GM13976 (cell line): ENCODE measurements around the gene FAM228A.

ENCODE experiments used
- DNase-seq: peaks from one replicate; pipeline ENCODE4 v3.0.0; 2012; ENCODE audit warnings: low spot score
- in situ Hi-C: fragments of 300-500 bp; cut with MboI; formaldehyde crosslinking; loops from one replicate; pipeline ENCODE4 v1.12.0; 2022; ENCODE audit warnings: low sequenced_read_pairs, mixed read lengths, inconsistent platforms; ENCODE audit not compliant: unreplicated experiment
- TF ChIP-seq, protein P1 (sequence below): IDR thresholded peaks from 2 replicates; pipeline ENCODE4 v1.5.1; 2012; ENCODE audit warnings: borderline replicate concordance, mild to moderate bottlenecking; ENCODE audit not compliant: insufficient read depth; ENCODE audit errors: extremely low read depth, missing control alignments, control extremely low read depth

FAM228A gene

DNA sequence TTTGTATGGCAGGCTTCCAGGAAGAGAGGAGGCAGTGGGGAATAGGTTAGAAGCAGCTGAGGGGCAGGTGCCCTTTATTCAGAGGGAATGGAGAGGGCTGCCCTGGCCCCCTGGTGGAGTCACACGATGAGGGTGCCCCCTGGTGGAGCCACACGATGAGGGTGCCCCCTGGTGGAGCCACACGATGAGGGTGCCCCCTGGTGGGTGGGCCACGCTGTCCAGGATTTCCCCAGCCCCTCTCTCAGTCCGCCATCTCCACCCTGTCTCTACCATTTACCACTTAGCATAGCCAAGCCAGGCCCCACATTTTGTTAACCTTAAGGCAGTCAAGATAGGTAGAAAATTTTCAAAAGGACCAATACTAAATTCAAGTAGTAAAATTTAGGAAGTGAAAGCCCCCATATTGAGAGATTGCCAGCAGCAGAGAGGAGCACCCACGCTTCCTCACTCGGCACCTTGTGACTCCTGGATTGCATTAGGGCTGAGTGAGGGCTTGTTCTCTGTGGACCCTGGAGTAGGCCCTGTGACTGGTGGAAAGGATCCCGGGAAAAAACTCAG is 10.4 kb upstream of the FAM228A start:
- TF ChIP-seq, protein P1, sequence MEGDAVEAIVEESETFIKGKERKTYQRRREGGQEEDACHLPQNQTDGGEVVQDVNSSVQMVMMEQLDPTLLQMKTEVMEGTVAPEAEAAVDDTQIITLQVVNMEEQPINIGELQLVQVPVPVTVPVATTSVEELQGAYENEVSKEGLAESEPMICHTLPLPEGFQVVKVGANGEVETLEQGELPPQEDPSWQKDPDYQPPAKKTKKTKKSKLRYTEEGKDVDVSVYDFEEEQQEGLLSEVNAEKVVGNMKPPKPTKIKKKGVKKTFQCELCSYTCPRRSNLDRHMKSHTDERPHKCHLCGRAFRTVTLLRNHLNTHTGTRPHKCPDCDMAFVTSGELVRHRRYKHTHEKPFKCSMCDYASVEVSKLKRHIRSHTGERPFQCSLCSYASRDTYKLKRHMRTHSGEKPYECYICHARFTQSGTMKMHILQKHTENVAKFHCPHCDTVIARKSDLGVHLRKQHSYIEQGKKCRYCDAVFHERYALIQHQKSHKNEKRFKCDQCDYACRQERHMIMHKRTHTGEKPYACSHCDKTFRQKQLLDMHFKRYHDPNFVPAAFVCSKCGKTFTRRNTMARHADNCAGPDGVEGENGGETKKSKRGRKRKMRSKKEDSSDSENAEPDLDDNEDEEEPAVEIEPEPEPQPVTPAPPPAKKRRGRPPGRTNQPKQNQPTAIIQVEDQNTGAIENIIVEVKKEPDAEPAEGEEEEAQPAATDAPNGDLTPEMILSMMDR, result peak; percentile 79
- peak; percentile 77 for DNase-seq
- in situ Hi-C loops, result no loop called here

DNA sequence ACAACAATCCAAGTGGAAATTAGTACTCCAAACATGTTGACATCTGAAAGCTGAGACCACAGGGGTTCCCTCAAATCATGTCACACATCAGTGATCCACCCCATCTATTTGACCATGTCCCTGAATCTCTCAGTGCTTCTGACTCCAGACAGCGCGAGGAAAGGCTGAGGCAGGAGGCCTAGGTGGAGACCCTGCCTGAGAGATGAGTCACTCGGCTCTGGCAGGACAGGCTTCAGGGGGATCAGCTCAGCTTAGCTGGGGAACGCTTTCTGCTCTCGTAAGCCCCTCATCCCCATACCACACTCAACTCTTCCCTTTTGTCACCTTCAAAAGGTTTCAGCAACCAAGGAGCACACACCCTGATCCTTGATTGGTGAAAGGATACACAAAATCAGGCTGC is 5.8 kb upstream of the FAM228A start:
- TF ChIP-seq, protein P1, result no peak
- DNase-seq, result no peak
- in situ Hi-C loops, result no loop called here

DNA sequence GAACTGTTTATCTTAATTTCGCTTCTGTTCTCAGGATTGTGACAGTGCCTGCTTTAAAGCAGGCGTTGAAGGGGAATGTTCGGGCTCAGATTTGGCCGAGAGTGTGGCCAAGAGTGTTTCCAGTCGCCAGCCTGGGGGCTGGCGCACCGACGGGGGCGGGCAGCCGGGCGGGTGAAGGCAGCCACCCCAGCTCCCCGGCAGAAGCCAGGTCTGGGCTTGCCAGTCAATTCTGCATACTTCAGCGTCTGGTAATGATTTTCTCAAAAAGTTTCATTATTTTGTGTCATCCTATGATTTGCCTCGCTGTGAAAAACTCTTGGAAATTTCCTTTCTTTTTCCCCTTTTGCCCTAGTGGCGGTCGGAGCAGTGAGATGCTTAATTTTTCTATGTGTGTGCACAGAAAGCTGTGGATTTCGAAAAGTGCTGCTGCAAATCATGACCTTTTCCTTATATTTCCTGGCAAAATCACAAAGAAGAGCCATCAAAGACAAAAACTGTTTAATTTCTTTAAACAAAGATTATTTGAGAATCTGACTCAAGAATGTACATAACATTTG is 856 bp downstream of the FAM228A start:
- TF ChIP-seq, protein P1, result no peak
- in situ Hi-C loops, result no loop called here
- no peak for DNase-seq

DNA sequence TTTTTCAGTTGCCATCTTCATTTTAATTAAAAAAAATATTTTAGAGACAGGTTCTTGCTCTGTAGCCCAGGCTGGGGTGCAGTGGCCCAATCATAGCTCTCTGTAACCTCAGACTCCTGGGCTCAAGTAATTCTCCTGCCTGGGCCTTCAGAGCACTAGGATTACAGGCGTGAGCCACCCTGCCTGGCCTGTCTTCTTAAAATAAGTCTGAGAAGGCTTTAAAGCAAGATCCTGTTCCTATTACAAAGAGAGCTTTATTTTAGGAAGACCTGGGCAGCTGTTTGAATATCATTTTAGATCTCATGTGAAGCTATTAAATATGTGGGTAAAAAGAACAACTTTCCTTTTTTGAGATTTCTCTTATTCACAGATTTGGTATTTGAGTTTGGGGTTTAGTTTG is 1.5 kb downstream of the FAM228A start:
- no peak for DNase-seq
- in situ Hi-C loops, result no loop called here
- TF ChIP-seq, protein P1, result no peak

DNA sequence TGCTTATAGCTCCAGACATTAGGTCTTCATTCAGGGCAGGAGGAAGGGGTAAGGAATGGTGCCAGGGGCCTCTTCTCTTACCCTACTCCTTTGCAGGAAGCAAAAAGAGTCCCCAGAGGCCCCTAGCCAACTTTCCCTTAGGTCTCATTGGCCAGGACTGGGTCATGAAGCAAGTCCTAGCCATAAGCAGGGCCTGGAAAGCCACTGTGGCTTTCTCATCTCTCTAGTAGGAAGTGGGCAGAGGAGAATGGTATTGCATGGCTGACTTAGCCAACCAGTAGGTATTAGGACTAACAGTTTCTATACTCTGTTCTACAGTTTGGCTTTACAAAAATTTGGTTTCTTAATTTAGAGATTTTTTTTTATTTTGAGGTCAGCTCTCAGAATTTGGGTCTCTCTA is 4.8 kb downstream of the FAM228A start:
- in situ Hi-C loops, result no loop called here
- no peak for DNase-seq
- TF ChIP-seq, protein P1, result no peak

DNA sequence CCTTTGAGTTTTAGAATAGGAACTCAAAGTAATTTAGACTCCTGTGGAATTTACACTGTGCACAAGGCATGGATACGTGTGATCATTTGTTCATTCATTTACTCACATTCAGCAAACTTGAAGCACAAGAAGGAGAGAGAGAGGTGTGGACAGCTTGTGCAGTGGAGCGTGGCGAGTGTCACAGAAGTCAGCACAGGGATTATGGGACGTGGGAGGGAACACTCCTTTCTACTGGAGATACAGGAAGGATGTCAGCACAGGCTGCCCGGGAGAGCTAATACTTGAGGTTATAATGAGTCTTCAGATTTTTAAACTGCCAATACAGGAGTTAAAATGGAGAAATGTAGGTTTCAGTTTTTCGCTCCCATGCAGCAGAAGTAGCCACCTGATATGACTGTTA is 7.0 kb downstream of the FAM228A start:
- TF ChIP-seq, protein P1, result no peak
- in situ Hi-C loops, result no loop called here
- DNase-seq, result no peak
